Retina (tissue), 1 donor: ENCODE results near the gene PKD2L1.

Experiments
- DNase-seq: peaks from one replicate; pipeline ENCODE4 v3.0.0-alpha.2; 2016

The PKD2L1 gene

DNA sequence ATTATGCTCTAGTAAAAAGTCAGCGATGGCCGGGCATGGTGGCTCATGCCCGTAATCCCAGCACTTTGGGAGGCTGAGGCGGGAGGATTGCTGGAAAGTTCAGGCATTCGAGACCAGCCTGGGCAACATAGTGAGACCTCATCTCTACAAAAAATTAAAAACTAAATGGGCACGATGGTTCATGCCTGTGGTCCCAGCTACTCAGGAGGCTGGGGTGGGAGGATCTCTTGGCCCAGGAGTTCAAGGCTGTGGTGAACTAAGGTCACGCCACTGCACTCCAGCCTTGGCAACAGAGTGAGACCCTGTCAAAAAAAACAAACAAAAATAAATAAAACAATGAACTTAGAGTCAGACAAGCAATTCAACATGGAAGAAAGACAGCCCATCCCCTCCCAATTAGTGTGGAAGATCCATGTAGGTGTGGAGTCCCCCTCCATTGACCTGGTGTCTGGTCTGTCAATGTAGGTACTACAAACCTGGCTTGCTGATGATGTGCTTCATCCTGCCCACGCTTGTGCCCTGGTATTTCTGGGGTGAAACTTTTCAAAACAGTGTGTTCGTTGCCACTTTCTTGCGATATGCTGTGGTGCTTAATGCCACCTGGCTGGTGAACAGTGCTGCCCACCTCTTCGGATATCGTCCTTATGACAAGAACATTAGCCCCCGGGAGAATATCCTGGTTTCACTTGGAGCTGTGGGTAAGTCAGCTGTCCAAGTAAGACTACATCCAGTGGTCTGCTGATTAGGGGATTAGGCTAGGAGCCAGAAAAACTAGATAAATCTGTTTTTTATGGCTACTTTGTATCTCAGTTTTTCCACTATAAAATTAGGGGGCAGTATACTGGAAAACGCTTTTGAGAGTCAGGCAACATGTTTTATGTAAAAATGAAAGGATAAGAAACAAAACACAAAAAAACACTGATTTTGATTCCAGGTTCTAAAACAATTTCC is 26.3 kb upstream of the PKD2L1 start:
- no peak for DNase-seq

DNA sequence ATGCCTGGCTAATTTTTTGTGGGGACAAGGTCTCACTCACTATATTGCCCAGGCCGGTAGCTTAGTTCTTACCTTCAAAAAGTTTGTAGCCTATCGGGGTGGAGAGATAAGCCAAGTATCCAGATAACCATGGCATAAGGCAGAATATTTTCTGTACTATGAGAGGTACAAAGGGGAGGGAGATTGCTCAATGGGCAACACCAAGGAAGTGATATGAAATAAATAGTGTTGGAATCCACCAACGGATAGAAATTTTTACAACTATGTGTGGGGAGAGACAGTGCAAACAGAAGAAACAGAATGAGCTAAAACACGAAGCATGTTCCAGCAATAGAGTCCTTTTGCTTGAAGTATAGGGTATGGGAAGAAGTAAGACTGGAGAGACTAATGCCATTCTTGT is 25.1 kb upstream of the PKD2L1 start:
- DNase-seq = no peak

DNA sequence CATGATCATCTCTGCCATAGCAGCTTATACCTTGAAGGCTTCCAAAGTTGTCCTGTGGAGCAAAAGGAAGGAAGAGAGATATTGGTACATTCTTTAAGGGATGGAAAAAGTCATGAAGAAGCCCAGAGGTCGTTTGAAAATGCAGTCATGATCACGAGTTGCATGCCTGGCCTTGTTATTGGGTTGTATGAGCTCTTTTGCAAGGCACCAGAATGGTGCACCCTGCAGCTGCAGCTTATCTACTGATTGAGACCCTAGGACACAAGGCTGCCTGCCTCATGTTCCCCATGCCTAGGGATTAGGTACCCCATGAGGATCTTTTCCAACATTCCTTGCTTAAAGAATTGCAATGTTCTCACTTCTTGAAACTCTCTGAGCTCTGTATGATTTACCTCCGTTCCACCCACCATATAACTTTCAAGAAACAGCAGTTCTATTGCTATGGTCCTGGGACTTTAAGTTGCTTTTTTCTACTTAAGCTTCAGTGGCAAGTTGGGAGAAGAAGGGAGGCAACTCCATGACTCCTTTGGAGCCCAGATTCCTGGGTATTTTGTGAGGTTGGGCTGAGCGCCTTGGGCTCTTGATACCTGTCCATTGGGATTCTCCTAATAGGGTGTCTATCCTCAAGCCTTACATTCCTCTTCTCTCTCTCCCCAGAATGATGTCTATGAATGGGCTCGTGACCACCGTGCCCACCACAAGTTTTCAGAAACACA is 23.9 kb upstream of the PKD2L1 start:
- DNase-seq = no peak

DNA sequence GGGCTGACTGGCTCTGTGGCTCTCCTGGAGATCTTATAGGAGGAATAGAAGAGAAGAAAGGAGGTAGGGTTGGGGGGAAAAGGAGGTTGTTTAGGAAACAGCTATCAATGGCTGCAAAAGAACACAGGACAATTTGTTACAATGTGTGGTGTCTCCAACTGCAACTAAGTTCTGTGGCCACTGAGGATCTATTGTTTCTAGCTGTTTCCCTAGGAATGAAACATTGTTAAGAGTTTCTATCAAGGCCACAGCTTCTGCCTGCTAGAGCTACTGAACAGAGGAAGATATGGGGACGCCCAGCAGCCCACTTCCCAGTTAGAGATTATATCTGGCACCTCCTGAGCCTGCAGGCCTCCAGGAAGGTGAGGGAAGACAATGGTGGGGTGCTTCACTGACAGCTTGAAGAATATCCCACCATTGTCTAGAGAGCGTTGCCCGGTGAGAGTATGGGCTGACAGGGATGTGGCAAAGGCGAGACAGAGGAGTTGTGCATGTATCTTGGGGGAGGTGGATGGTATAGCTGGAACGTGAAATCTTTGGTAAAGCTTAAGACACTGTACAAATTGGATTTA is 21.0 kb upstream of the PKD2L1 start:
- DNase-seq = no peak

DNA sequence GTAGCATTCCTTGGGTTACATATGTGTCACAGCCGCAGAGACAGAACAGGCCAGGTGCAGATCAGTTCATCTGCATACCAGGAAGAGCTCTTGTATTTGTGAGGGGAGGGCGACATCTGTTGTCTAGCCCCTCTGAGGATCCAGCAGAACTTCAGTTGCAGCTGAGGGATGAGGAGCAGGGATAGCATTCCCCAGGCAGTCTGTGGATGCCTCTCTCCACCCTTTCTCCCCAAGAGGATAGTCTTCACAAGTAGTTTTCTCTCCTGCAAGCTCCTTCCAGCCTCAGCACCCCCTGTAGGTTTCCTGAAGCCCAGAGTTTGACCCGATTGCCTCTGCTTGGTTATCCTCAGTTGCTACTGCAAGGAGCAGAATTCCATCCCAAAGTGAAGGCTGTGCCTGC is 19.6 kb upstream of the PKD2L1 start:
- DNase-seq = no peak

DNA sequence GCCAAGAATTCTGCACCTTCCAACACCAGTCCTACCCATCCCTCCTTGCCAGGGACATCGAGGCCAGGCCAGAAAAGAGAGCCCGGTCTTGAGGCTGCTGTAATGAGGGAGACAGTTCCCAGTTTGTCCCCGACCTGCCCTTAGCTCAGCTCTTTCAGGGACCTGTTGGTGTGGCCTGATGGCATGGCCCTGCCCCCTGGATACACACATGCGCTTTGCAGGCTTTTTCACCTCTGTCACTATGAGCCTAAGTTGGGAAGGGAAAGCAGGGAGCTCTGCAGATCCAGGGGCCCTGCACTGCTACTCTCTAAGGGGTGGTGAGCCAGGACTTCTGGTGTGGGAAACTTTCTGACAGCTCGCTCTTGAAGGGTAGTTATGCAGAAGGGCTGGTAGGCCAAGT is 19.1 kb upstream of the PKD2L1 start:
- DNase-seq = no peak

DNA sequence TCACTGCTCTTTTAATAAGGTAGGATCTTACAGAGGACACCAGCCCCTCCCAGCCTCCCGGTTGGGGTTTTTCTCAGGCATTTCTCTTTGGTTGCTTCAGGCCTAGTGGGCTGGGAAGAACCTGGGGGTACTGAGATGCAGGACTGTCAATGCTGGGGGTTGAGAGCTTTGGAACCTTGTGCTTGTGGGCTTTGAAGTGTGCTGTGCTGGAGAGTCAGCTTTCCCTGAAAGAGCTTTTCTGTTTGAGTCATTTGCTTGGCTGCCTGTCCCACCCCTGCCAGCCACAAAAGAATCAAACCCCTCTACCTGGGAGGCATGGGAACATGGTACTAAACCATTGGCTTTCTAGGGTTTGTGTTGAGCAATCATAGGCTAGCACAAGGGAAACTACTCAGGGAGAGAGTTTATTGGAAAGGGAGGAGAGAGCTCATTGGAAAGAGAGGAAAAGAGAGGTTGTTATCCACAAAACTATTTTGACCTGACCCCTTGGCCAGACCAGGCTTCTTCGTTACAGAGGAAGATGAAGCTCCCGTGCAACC is 18.4 kb upstream of the PKD2L1 start:
- DNase-seq = no peak

DNA sequence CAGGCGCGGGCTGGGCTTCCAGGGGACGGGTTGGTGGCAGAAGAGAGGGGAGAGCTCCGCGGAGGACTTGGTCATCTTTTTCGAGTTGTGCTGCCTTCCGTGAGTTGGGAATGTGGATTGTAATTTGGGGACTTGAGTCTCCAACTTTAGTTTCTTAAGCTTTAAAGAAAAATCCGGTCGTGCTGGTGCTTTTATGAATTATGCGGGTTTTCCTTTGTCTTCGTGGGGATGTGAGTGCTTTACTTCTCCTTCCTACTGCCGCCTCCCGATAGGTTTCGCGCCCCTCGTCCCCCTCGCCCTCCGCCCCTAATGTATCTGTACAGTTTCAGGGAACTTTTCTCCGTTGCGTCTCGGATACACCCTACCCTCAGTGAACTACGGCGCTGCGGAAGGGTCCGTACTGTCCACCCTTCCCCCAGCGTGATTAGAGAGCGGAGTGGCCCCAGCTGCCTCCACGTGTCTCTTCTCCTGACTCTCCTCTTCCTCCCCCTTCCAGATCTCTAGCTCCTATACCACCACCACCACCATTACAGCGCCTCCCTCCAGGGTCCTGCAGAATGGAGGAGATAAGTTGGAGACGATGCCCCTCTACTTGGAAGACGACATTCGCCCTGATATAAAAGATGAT is 17.7 kb upstream of the PKD2L1 start:
- no peak for DNase-seq

DNA sequence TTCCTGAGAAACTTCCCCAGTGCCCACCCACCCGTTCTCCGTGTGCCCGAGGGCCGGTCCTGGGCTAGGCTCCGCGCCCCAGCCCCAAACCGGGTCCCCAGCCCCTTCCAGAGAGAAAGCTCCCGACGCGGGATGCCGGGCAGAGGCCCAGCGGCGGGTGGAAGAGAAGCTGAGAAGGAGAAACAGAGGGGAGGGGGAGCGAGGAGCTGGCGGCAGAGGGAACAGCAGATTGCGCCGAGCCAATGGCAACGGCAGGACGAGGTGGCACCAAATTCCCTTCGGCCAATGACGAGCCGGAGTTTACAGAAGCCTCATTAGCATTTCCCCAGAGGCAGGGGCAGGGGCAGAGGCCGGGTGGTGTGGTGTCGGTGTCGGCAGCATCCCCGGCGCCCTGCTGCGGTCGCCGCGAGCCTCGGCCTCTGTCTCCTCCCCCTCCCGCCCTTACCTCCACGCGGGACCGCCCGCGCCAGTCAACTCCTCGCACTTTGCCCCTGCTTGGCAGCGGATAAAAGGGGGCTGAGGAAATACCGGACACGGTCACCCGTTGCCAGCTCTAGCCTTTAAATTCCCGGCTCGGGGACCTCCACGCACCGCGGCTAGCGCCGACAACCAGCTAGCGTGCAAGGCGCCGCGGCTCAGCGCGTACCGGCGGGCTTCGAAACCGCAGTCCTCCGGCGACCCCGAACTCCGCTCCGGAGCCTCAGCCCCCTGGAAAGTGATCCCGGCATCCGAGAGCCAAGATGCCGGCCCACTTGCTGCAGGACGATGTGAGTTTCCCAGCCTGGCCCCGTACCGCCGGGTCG is 16.9 kb upstream of the PKD2L1 start, which contains the start of gene SCD:
Gene SCD (plus strand): TSS at position 469 of the 803 bp plus-strand sequence. CDS start 272 bp downstream, at position 741.
- DNase-seq = peak; percentile 94

DNA sequence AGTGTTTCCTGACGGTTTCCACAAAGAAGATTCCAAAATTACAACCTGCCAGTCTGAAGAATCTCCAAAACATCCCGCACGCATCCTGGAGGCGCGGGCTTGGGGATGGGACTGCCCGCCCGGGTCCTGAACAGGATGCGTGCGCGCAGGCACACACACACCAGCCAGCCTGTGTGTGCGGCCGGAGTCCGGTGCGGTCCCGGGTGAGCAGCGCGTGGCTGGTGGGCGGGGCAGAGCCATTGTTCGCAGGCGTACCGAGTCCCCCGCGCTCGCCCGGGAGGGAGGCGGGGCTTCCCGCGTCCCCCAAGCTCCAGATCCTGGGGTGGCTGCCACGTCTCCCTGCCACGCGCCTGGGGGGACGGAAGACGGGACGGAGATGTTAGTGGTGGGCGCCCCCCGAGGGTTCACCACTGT is 16.3 kb upstream of the PKD2L1 start:
- peak; percentile 90 for DNase-seq

DNA sequence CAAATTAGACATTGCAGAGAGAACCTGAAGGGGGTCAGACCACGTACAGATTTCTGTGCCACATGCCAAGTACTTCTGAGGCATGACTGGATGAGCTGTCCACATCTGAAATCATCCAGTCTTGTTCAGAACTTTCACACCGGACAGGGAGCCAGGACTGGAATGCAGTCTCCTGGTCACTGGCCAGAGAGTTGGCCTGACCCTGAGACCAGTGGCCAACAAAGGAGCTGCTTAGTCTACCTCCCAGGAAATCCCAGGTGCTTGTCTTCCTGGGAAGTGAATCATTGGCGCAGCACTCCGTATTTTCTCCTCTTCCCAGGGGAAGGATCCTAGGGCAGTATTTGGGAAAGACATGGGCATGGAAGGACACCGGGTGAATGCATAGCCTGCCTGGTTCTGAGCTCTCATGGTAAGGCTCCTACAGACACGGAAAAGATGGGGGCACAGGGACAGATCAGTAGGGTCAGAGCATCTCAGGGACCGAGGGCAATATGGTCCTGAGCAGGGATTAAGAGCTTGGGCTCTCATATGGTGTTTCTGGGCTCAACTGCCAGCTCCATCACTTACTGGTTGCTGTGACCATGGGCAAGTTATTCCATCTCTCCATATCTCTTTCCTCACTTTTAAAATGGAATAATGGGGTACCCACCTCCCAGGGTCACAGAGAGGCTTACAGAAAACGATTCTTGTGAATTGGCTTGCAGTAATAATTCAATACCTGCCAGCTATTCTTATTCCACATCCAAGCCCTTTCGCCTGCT is 15.7 kb upstream of the PKD2L1 start:
- DNase-seq = peak; percentile 35

DNA sequence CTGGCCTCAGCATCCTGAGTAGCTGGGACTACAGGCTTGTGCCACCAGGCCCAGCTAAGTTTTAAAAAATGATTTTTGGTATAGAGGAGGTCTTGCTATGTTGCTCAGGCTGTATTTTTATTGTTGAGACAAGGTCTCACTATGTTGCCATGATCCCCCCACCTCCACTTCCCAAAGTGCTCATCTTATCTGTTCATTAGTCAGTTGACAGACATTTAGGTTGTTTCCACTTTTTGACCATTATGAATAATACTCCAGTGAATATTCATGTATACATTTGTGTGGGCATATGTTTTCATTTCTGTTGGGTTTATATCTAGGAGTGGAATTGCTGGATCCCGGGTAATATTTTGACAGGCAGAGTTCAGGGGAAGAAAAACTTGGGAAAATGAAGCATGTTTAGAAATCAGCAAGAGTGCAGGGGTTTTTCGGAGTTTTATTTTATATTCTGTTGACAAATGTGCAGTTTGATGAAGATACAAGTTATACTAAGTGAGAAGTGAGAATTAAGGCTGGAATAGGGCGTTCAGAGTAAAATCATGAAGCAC is 14.3 kb upstream of the PKD2L1 start:
- DNase-seq = no peak

DNA sequence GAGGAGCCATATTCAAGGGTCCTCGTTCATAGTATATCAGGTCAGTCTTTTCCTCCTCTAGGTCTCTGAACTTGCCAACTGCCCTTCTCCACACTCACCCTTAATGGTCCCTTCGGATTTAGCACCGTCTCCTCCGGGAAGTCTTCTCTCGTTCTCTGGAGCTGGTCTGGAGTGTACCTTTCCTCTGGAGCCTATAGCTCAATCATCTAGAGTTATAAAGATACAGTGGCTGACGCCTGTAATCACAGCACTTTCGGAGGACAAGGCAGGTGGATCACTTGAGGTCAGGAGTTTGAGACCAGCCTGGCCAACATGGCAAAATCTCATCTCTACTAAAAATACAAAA is 12.6 kb upstream of the PKD2L1 start:
- DNase-seq = no peak

DNA sequence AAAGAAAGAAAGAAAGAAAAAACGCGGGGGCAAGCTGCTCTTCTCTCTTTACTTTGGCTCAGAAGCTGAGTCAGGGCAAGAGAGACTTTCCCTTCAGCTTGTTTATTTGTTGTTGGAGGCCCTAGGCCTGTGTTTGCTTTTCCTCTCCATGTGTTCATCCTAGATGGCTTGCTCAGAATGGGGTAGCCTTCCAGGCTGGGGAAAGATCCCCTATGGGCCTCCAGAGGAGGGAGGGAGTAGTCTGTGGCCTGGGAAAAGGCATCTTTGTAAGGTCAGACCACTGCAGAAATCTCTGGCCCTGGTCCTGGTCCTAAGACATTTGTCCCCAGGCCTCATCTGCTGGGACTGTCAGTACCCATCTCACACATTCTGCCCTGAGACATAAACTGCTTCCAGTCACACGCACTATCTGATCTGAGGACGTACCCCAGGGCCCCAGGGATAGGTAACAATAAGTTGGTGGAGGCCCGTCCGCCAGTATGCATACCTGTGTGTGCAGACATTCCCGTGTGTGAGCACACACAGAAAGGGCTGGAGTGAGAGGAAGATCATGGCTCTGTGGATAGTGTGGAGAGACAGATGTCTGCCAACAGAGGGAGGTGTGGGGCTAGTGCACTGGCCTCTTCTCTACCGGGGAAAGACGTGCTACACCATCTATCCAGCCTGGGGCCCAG is 12.1 kb upstream of the PKD2L1 start:
- DNase-seq = peak; percentile 58

DNA sequence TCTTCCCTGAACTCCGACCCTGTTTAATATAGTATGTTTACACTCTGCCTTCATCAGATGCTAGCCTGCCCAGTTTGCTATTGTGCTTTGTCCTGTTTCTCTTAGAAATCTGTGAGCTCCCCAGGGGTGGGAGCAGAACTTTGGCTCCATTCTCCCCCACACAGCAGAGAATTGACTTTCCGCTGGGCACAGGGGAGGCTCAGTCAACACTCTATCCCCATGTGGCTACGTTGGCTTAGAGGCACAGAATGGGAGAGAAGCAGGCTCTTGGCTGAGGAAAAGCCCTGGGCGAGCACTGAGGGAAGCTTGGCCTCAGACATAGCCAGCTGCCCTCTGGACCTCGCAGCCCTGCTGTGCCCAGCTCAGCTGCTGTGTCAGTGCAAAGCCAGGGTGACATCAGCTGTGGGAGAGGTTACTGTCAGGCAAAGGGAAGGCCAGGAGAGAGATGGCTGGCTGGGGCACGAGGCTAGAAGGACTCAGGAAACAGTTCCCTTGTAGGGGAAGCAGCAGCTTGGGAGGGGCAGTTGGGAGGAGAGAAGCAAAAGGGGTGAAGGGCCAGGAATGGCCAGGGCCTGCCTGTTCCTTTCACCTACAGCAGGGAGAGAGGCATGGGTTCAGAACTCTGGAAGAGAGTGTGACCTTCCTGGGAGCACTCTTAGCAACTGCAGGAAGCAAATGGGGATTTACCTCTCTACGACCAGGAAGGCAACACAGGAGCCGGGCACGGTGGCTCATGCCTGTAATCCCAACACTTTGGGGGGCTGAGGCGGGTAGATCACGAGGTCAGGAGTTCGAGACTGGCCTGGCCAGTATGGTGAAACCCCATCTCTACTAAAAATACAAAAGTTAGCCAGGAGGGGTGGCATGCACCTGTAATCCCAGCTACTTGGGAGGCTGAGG is 11.2 kb upstream of the PKD2L1 start:
- peak; percentile 58 for DNase-seq

DNA sequence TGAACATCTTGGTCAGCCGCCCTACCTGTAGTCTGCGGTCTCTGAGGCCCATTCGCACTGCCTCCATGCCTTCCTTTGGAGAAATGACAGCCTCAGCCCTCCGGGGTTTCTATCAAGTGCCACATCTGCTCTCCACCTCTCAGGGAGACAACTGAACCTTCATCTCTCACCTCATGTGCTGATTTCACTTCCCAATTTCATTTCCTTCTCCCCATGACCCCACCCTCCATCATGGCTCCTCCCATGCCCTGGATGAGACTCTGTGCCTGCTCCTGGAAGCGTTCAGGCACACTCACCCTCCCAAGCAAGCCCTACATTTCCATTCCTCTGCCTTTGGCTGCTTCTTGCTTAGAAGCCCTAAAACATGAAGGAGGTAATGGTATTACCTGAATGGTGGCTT is 9.2 kb upstream of the PKD2L1 start:
- DNase-seq = no peak

DNA sequence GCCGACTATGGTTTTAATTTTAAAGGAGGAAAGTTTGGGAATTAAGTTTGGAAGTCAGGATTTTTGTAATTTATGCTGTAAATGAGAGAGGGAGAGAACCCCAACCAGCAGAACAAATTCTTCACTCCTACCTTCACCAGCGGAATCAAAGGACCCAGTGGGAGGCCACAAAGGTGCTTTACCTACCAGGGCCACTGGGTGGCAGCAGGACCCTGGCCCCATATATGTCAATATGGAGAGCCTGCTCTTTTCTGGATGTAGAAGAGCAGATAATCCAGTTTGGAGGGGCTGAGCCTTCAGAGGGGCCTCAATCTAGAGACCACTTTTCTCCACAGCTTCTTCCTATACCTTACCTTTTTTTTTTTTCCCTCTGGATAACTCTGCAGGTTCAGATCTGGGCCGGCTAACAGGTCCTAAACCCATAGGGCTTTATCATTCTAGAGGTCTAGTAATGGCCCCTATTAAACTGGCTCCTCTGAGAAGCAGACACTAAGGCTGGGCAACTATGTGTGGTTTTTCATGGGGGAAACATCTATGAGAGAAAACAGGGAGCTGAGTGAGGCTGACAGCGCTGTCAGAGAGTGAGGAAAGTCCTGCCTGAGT is 8.5 kb upstream of the PKD2L1 start:
- DNase-seq = peak; percentile 83

DNA sequence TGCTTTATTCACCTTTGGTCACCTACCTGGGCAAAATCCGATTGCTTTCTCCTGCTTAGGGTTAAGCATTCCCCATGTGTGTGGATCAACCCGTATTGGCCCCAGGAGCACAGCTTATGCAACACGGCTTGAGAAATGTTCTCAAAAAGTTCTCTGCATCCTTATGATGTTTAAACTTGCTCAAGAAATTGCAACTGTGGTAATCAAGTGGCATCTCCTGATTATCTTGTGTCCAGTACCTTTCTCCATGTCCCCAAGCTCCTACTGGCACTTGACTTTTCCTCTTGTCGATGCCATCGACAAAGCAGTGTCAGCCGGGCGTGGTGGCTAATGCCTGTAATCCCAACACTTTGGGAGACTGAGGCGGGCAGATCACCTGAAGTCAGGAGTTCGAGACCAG is 4.7 kb upstream of the PKD2L1 start:
- no peak for DNase-seq
